Epithelial cell of prostate (primary cell): ENCODE measurements around the gene FETUB.

Experiments used
- DNase-seq: peaks from one replicate; pipeline ENCODE4 v3.0.0-alpha.2; 2011; ENCODE audit warnings: low read depth, low spot score
- H3K27ac ChIP-seq: fragments of 450-650 bp; 2 replicates; pipeline ENCODE4 v1.5.1; 2017; ENCODE audit warnings: mild to moderate bottlenecking

The FETUB gene

GRCh38 chr3:186639778-186640472, at the start of gene FETUB:
FETUB (plus strand) TSS chr3:186640399; CDS start chr3:186640461, 62 bp downstream.
- no peak for DNase-seq
- H3K27ac ChIP-seq, result peak within 1 kb of the TSS; percentile 70

- no peak for DNase-seq
- H3K27ac ChIP-seq, result peak overlapping the region; percentile 83
Measured at GRCh38 chr3:186590580-186591295, 49.5 kb upstream of the FETUB start.

- no peak for DNase-seq
- H3K27ac ChIP-seq, result no peak overlapping the region
Measured at GRCh38 chr3:186592682-186593081, 47.5 kb upstream of the FETUB start.

GRCh38 chr3:186593862-186594261, 46.3 kb upstream of the FETUB start:
- DNase-seq, result no peak
- no peak overlapping the region for H3K27ac ChIP-seq

GRCh38 chr3:186594591-186595113, 45.5 kb upstream of the FETUB start:
- H3K27ac ChIP-seq, result no peak overlapping the region
- DNase-seq, result no peak

- peak overlapping the region; percentile 56 for H3K27ac ChIP-seq
- DNase-seq, result no peak
Measured at GRCh38 chr3:186596568-186597287, 43.5 kb upstream of the FETUB start.

GRCh38 chr3:186598108-186598784, 42.0 kb upstream of the FETUB start:
- no peak for DNase-seq

GRCh38 chr3:186598794-186599141, 41.4 kb upstream of the FETUB start:
- DNase-seq, result no peak
- H3K27ac ChIP-seq, result no peak overlapping the region

More at GRCh38 chr3:186598108-186598784, 42.0 kb upstream of the FETUB start:
- no peak overlapping the region for H3K27ac ChIP-seq

- H3K27ac ChIP-seq, result no peak overlapping the region
- no peak for DNase-seq
Measured at GRCh38 chr3:186599142-186599784, 40.9 kb upstream of the FETUB start.

GRCh38 chr3:186599785-186600166, 40.4 kb upstream of the FETUB start:
- no peak for DNase-seq

GRCh38 chr3:186600896-186601295, 39.3 kb upstream of the FETUB start:
- H3K27ac ChIP-seq, result no peak overlapping the region

More at GRCh38 chr3:186599785-186600166, 40.4 kb upstream of the FETUB start:
- no peak overlapping the region for H3K27ac ChIP-seq

GRCh38 chr3:186603159-186603558, 37.0 kb upstream of the FETUB start:
- H3K27ac ChIP-seq, result no peak overlapping the region
- no peak for DNase-seq

More at GRCh38 chr3:186600896-186601295, 39.3 kb upstream of the FETUB start:
- no peak for DNase-seq

GRCh38 chr3:186605078-186605477, 35.1 kb upstream of the FETUB start:
- H3K27ac ChIP-seq, result no peak overlapping the region
- DNase-seq, result peak; percentile 24

GRCh38 chr3:186605561-186606545, 34.3 kb upstream of the FETUB start:
- H3K27ac ChIP-seq, result no peak overlapping the region
- DNase-seq, result no peak

GRCh38 chr3:186608624-186609215, 31.5 kb upstream of the FETUB start:
- DNase-seq, result no peak
- H3K27ac ChIP-seq, result no peak overlapping the region

GRCh38 chr3:186609247-186609868, 30.8 kb upstream of the FETUB start:
- DNase-seq, result no peak
- no peak overlapping the region for H3K27ac ChIP-seq

- H3K27ac ChIP-seq, result no peak overlapping the region
- DNase-seq, result no peak
Measured at GRCh38 chr3:186612065-186612464, 28.1 kb upstream of the FETUB start.
